IgD-negative memory B cell (primary cell): ENCODE results near the gene MAJIN. TPM values are rescaled to one million over a fixed set of nuclear protein-coding genes. Genes with fewer than 3 reads are reported as not detected.
A peak's percentile ranks its signal among the peaks of the same experiment; 100 is the strongest.

Experiments used
- H3K27ac Mint-ChIP-seq, 3 donors: one replicate each; pipeline ENCODE4 v1.8.0; 2020 to 2022; ENCODE audit warnings: mild to moderate bottlenecking in 3 of 3, mixed read lengths in 3 of 3, moderate library complexity in 1 of 3
- H3K27me3 Mint-ChIP-seq: one replicate; pipeline ENCODE4 v1.8.0; 2021; ENCODE audit warnings: mixed read lengths
- H3K36me3 Mint-ChIP-seq: one replicate; pipeline ENCODE4 v1.8.0; 2020; ENCODE audit warnings: mild to moderate bottlenecking, mixed read lengths
- H3K4me1 Mint-ChIP-seq, 3 donors: one replicate each; pipeline ENCODE4 v1.8.0; 2020 to 2022; ENCODE audit warnings: mixed read lengths in 3 of 3, mild to moderate bottlenecking in 1 of 3
- H3K4me3 Mint-ChIP-seq, 4 donors: one replicate each; pipeline ENCODE4 v1.8.0; 2020 to 2022; ENCODE audit warnings: mild to moderate bottlenecking in 4 of 4, mixed read lengths in 4 of 4, moderate library complexity in 3 of 4
- H3K9me3 Mint-ChIP-seq, 3 donors: one replicate each; pipeline ENCODE4 v1.8.0; 2020 to 2021; ENCODE audit warnings: mixed read lengths in 3 of 3, mild to moderate bottlenecking in 1 of 3
- polyA plus RNA-seq: library from polyadenylated mRNA; unstranded; fragments of 300-500 nt; fragmentation: Illumina TruSeq; gene quantifications from one replicate; pipeline ENCODE4 v1.2.3, GENCODE V29; 2021

MAJIN gene
- polyA plus RNA-seq, 1 donor from 2014 or later = 0.39 TPM

DNA sequence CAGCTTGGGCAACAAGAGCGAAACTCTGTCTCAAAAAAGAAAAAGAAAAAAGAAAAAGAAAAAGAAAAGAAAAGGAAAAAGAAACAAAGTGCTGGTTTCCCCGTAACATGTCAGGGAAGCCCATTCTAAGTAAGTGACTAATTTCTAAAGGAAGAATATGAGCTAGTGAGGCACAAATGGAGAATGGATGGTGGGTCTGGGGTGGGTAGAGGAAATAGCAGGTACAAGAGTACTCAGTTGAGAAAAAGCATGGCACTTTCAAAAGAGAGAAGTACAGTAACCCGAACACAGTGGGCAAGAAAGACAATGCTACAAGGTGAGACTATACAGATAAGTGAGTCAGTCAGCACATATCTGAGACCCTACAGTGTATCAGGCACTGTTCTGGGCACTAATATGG lies 4.5 kb downstream of the MAJIN start:
- H3K27me3 Mint-ChIP-seq = no peaks in the 10 kb centered on the region

DNA sequence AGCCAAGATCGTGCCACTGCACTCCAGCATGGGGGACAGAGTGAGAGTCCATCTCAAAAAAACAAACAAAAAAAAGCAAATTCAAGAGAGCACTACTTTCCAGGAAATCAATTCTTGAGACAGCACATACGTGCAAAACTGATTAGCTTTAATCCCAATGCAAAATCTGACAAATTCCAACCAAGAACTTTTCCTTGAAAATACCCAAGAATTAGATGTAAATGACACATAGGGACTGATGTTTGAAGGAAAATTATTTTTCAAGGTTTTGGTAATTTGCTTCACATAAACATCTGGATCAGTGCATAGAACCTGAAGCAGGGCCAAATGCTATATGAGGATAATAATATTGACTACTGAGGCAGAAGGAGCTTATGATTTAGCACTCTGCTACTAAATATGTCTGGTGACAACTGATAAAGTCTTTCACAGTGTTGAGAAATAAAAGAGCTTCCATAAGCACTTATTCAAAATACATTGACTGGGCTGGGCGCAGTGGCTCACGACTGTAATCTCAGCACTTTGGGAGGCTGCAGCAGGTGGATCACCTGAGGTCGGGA lies 8.8 kb downstream of the MAJIN start:
- Mint-ChIP-seq H3K4me3 (no peak overlapping the region), H3K9me3 (no peaks in the 10 kb centered on the region), H3K36me3 (peaks cover 2% of the 10 kb centered on the region), H3K4me1 (peaks cover 7 to 9% (median 7%) of the 10 kb centered on the region in 3 donors), H3K27me3 (no peaks in the 10 kb centered on the region), H3K27ac (no peak overlapping the region)

More for the DNA sequence above, 4.5 kb downstream of the MAJIN start:
- H3K4me1 Mint-ChIP-seq = peaks cover 7 to 10% (median 10%) of the 10 kb centered on the region in 3 donors
- no peaks in the 10 kb centered on the region for H3K9me3 Mint-ChIP-seq
- no peak overlapping the region for H3K27ac Mint-ChIP-seq
- no peak overlapping the region for H3K4me3 Mint-ChIP-seq
- peaks cover 5% of the 10 kb centered on the region for H3K36me3 Mint-ChIP-seq

DNA sequence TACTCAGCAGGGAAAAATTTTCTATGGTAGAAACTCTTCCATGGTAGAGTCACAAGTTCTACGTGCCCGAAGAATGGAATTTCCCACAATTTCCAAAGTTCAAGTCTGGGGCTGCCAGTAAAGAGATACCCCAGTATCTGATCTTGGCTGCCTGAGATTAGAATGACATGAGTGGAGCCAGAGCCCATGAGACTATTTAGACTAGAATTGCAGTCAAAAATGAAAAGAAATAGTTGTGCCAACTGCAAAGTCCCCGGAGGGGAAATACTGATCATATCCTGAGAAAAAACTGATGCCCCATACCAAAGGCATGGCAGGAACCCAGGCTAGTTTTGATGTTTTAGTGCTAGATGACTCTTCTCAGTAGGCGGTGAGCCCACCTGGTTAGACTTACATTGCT lies 11.2 kb downstream of the MAJIN start:
- Mint-ChIP-seq H3K9me3 (no peaks in the 10 kb centered on the region), H3K4me1 (peaks cover 5 to 7% (median 7%) of the 10 kb centered on the region in 3 donors), H3K27ac (no peak overlapping the region), H3K4me3 (no peak overlapping the region), H3K36me3 (no peaks in the 10 kb centered on the region), H3K27me3 (peaks cover 2% of the 10 kb centered on the region)

DNA sequence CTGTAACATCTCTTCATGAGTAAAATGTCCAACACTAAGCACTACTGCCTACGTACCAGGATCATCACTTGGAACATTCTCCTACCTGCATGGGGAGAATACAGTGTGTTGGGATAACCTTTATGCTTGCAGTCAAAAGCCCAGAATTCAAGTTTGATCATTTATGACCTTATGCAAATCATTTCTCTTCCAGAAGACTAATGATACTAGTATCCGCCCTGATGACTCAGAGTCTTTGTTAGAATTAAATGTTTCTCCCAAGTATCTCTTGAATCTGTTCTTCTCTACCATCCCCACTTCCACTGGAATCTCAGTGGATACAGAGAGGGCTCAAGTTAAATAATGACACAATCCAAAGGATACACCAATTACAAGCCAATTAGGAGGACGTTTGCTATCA lies 12.4 kb downstream of the MAJIN start:
- H3K36me3 Mint-ChIP-seq = no peaks in the 10 kb centered on the region
- peaks cover 5 to 7% (median 5%) of the 10 kb centered on the region in 3 donors for H3K4me1 Mint-ChIP-seq
- no peak overlapping the region for H3K27ac Mint-ChIP-seq
- H3K4me3 Mint-ChIP-seq = no peak overlapping the region
- no peaks in the 10 kb centered on the region for H3K9me3 Mint-ChIP-seq
- H3K27me3 Mint-ChIP-seq = peaks cover 2% of the 10 kb centered on the region

DNA sequence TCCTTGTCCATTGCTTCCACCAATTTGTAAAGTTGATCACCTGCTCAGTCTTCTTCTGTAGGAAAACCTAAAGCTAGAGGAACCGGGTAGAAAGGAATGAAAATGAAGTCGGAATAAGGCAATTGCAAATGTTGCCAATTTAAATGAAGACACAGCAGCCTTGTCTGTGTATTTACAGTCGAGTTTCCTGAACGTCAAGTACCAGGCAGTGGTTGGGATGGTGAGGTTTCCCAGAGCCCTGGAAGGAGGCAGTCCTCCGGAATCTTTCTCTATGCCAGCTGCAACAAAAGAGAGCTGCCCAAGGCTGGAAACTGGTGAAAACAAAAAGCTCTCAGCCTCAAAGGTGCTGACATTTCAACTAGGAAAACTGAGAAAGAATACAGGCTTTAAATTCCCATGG lies 17.7 kb downstream of the MAJIN start:
- H3K4me3 Mint-ChIP-seq = no peak overlapping the region
- H3K27ac Mint-ChIP-seq = no peak overlapping the region
- H3K4me1 Mint-ChIP-seq = peaks cover 0 to under 1% (median 0%) of the 10 kb centered on the region in 3 donors
- no peaks in the 10 kb centered on the region for H3K9me3 Mint-ChIP-seq
- no peaks in the 10 kb centered on the region for H3K36me3 Mint-ChIP-seq
- peaks cover 2% of the 10 kb centered on the region for H3K27me3 Mint-ChIP-seq

DNA sequence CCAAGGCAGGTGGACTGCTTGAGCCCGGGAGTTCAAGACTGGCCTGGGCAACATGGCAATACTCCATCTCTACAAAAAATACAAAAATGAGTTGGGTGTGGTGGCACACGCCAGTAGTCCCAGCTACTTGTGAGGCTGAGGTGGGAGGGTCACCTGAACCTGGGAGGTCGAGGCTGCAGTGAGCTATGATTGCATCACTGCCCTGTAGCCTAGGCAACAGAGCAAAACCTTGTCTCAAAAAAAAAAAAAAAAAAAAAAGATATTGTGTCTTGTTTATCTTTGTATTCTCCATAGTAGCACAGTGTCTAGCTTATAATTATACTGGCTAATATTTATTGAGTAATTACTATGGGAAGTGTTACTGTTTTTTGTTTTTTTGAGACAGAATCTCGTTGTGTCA lies 20.4 kb downstream of the MAJIN start:
- Mint-ChIP-seq H3K27me3 (no peaks in the 10 kb centered on the region), H3K36me3 (no peaks in the 10 kb centered on the region), H3K4me3 (no peak overlapping the region), H3K4me1 (no peaks in the 10 kb centered on the region), H3K27ac (no peak overlapping the region), H3K9me3 (no peaks in the 10 kb centered on the region)

DNA sequence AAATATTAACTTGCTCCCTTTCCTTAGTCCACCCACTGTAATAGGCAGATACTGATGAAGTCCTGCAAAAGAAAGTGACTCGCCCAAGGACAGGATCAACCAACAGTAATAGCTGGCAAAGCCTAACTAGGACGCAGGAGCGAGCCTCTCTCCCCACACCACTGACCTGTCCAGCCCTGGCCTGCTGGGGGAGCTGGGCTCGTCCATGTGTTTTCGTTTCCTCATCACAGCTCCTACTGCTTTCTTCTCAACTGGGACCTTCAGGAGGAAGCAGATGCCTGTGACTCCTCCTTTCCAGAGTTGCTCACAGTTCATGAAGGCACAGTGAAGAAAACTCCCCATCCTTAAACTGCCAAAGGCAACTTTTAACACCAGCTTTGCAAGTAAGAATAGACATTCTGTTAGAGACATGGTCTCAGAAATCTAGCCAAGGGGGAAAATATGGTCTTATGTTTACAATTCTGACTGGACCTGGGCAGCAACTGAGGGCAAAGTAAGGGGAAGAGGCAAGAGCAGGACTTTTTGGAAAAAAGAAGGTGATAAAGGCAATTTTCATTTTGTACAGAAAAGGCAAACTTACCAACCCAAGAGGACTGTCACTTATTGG lies 24.6 kb downstream of the MAJIN start:
- Mint-ChIP-seq H3K36me3 (no peaks in the 10 kb centered on the region), H3K4me3 (no peak overlapping the region), H3K9me3 (no peaks in the 10 kb centered on the region), H3K27me3 (peaks cover 3% of the 10 kb centered on the region), H3K4me1 (no peaks in the 10 kb centered on the region), H3K27ac (no peak overlapping the region)

DNA sequence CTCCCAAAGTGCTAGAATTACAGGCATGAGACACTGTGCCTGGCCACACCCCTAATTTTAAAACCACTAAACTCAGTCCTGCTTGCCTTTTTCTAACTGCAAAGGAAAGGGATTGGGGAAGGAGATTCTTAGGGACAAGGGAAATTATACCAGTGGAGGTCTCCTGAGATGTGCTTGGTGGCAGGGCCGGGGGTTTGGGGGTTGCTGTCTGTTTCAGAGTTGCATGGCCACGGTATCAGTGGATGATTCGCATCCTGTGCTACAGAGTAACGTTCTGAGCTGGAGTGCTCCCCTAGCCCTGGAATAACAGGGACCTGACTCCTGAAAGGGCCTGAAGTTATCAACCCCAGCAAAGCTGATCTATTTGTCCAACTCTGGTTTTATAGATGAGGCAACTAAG lies 35.4 kb downstream of the MAJIN start:
- Mint-ChIP-seq H3K36me3 (peaks cover 3% of the 10 kb centered on the region), H3K4me1 (no peaks in the 10 kb centered on the region), H3K27me3 (no peaks in the 10 kb centered on the region), H3K4me3 (no peak overlapping the region), H3K9me3 (no peaks in the 10 kb centered on the region), H3K27ac (no peak overlapping the region)

DNA sequence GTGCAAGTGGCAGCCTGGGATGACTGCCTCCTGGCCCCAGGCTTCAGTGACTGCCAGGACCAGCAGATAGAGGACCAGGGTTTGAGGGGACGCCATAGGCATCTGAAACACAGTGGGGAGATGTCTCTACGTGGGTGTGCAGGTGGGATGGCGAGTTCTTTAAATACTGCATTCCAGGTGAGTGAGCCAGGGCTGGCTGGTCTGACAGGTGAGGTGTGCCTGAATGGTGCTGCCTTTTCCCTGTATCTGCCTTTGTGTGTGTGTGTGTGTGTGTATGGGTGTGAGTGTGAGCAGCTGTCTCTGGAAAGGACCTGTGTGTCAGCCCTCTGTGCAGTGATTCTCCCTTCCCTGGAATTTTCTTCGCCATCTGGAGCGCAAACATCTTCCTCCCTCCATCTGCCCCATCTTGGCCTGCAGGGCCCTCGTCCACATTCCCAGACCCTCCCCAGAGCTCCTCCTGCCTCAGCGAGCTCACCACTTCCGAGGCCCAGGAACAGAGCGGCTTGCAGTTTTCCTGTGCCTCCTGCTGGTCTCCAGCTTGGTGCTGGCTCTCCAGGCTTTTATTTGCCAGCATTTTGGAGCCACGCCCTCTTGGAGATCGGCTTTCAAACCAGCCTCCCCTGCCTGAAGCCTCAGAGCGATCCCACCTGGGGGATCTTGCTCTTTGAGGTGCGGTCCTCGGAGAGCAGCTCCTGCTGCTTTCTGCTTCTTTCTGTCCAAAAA lies 36.4 kb downstream of the MAJIN start, which contains the start of gene GPHA2:
Gene GPHA2 (minus strand): TSS at position 535 of the 723 bp plus-strand sequence. CDS start 433 bp downstream, at position 102.
- Mint-ChIP-seq H3K27me3 (no peaks in the 10 kb centered on the region), H3K27ac (peak within 1 kb of the TSS in 1 of 3 donors; percentile 63), H3K4me3 (no peak within 1 kb of the TSS), H3K9me3 (no peaks in the 10 kb centered on the region), H3K4me1 (no peaks in the 10 kb centered on the region), H3K36me3 (peaks cover 3% of the 10 kb centered on the region)

DNA sequence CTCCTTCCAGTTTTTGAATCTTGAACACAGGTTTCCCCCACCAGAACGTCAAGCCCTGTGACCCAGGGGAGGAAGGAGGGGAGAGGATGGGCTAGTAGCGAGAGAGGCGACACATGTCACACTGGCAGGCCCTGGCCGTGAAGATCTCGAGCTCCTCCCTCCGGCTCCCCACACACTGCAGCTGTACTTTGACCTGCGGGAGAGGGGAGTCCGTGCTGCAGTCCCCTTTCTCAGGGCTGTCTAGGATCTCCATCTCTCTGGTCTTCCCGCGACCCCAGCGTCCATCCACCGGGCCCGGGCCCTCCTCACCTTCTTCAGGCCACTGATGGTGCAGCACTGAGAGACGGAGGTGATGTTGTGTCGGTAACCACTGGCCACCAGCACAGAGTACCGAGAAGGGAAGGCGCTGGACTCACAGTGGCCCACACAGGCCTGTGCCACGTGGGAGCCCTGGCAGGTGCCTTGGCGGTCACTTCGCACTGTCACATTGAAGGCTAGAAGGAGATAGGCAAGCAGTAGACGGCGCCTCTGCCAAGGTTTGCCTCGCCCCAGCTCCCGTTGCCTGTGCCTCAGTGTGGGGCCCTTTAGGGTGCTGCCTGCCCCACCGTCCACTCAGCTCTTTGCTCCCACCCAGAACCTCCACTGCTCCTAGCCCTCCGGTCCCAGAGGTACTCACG lies 37.1 kb downstream of the MAJIN start:
- no peaks in the 10 kb centered on the region for H3K9me3 Mint-ChIP-seq
- no peak overlapping the region for H3K4me3 Mint-ChIP-seq
- H3K27ac Mint-ChIP-seq = peak overlapping the region in 1 of 3 donors; percentile 63
- peaks cover 0 to 3% (median 0%) of the 10 kb centered on the region in 3 donors for H3K4me1 Mint-ChIP-seq
- peaks cover 3% of the 10 kb centered on the region for H3K36me3 Mint-ChIP-seq
- no peaks in the 10 kb centered on the region for H3K27me3 Mint-ChIP-seq

DNA sequence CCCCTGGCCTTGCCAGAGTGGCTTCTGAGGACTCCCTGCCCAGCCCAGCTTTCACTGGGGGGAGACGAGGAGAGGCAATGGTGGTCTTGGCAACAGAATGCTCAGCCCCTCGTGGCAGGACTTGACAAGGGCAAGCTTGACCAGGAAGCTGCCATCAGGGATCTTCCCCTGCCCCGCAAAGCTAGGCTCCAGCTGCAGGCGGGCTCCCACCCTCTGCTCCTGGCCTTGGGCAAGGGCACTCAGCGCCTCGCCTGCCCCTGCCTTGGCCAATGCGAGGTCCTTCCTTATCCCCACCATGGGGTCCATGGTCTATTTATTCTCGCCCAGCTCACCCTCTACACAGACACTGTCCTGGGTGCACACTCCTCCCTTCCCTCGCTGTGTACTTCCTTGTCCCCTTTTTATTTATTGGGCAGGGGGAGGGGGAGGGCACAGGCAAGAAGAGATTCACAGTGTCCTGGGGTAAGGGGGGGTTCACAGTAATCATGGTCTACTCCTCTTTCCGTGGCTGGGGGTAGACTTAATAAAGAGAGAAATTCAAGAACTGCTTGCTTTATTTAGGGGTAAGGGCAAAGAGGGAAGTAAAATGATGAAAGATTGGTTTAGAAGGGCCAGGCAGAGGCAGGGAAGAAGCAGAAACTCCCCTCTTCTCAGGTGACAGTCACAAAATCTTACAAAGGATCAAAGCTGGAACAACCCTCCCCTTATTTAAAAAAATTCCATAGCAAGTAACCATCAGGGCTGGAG lies 37.8 kb downstream of the MAJIN start:
- peaks cover 3% of the 10 kb centered on the region for H3K36me3 Mint-ChIP-seq
- H3K27me3 Mint-ChIP-seq = no peaks in the 10 kb centered on the region
- no peaks in the 10 kb centered on the region for H3K9me3 Mint-ChIP-seq
- H3K4me3 Mint-ChIP-seq = no peak overlapping the region
- peaks cover 0 to 3% (median 0%) of the 10 kb centered on the region in 3 donors for H3K4me1 Mint-ChIP-seq
- H3K27ac Mint-ChIP-seq = peak overlapping the region in 1 of 3 donors; percentile 63

DNA sequence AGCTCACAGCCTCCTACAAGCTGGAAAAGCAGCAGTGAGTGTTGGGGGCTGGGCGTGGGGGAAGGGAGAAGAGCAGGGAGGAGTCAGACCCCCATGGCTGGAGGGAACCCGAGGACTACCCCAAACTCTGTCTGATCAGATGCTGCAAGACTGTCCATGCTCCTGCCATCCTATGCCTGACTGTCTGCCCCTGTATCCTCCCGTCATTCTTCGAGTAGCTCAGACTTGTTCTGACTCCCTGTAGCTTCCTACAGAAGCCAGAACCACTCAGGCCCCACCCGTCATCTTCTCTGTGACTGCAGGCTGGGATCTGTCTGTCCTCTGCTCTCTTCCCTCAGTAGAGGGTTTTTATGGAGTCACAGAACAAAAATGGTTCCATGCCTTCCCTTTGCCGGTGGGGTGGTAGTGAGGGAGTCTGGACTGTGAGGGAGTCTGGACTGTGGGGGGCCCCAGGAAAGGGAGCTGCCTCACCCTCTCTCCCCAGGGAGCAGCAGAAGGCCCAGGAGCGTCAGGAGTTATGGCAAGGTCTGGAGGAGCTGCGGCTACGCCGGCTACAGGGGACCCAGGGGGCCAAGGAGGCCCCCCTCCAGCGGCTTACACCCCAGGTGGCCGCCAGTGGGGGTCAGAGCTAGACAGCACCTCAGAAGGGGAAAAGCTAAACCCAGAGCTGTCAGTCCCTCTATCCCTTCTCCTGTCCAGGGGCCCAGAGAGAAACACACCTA lies 38.5 kb downstream of the MAJIN start:
- Mint-ChIP-seq H3K4me3 (no peak overlapping the region), H3K9me3 (no peaks in the 10 kb centered on the region), H3K36me3 (peaks cover 3% of the 10 kb centered on the region), H3K4me1 (peaks cover 0 to 3% (median 0%) of the 10 kb centered on the region in 3 donors), H3K27ac (no peak overlapping the region), H3K27me3 (no peaks in the 10 kb centered on the region)

DNA sequence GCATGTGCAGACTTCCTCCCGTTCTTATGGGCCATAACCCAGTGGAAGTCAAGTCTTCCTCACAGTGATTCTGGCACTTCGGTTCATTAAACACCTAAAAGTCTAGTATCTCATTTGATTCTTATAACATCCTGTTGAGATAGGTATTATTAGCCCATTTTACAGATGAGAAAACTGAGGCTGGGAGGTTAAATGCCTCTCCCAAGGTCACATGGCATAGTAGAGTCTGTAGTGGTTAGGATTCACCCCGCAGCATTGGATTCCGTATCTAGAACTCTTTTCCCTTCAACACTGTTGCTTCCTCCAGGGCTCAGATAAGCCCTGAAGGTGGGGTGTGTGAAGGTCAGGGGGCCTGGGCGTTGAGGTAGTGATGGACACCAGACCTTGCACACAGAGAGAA lies 39.6 kb downstream of the MAJIN start:
- no peaks in the 10 kb centered on the region for H3K9me3 Mint-ChIP-seq
- H3K4me3 Mint-ChIP-seq = no peak overlapping the region
- peaks cover 3% of the 10 kb centered on the region for H3K36me3 Mint-ChIP-seq
- peaks cover 0 to 3% (median 0%) of the 10 kb centered on the region in 3 donors for H3K4me1 Mint-ChIP-seq
- H3K27ac Mint-ChIP-seq = no peak overlapping the region
- H3K27me3 Mint-ChIP-seq = no peaks in the 10 kb centered on the region

DNA sequence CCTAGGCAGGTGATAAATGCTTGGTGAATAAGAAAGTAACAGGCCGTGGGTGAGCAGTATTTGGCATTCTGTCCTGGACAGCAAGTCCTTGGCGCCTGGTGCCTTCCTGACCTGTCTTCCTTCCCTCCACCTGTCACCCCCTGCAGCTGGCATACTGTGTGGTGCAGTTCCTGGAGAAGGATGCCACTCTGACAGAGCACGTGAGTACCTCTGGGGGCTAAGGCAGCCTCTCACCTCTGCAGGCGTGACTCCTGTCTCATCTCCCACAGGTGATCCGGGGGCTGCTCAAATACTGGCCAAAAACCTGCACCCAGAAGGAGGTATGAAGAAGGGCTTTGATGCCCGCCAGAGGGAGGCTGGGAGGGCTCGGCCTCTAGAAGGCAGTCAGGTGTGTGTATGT lies 40.6 kb downstream of the MAJIN start:
- H3K27ac Mint-ChIP-seq = no peak overlapping the region
- peaks cover 5% of the 10 kb centered on the region for H3K36me3 Mint-ChIP-seq
- peaks cover 0 to 3% (median 0%) of the 10 kb centered on the region in 3 donors for H3K4me1 Mint-ChIP-seq
- no peaks in the 10 kb centered on the region for H3K9me3 Mint-ChIP-seq
- no peaks in the 10 kb centered on the region for H3K27me3 Mint-ChIP-seq
- no peak overlapping the region for H3K4me3 Mint-ChIP-seq
